SK-N-MC (cell line): Measurements from ENCODE around the gene KIF26B.

Source experiments
- EZH2 ChIP-seq: fragments of 200-600 bp; sonication (generic); IDR thresholded peaks from one replicate; pipeline ENCODE4 v1.6.1; 2017; ENCODE audit warnings: antibody characterized with exemption
- FOXP2 ChIP-seq: optimal IDR thresholded peaks from 2 replicates; pipeline ENCODE3; 2011; ENCODE audit warnings: mild to moderate bottlenecking, moderate library complexity; ENCODE audit not compliant: insufficient read depth; ENCODE audit errors: extremely low read length, control extremely low read depth
- POLR2AphosphoS5 ChIP-seq: IDR thresholded peaks from 2 replicates; pipeline ENCODE4 v1.6.1; 2012; ENCODE audit warnings: mild to moderate bottlenecking, low read depth, low read length, borderline replicate concordance

GRCh38 chr1:245481261-245481660 lies 326.5 kb downstream of the KIF26B start:
- TF ChIP-seq POLR2AphosphoS5 (no peak), EZH2 (no peak), FOXP2 (no peak)
